ENCODE measurements around the gene PPP6R1.

PPP6R1 gene

GRCh38 chr19:55259540-55260210, 858 bp upstream of the PPP6R1 start:
- DNase-seq (ENCODE audit: low spot score) = no peak

GRCh38 chr19:55258476-55258827, 365 bp downstream of the PPP6R1 start:
- peak; percentile 28 for DNase-seq (ENCODE audit: low spot score)

DNA sequence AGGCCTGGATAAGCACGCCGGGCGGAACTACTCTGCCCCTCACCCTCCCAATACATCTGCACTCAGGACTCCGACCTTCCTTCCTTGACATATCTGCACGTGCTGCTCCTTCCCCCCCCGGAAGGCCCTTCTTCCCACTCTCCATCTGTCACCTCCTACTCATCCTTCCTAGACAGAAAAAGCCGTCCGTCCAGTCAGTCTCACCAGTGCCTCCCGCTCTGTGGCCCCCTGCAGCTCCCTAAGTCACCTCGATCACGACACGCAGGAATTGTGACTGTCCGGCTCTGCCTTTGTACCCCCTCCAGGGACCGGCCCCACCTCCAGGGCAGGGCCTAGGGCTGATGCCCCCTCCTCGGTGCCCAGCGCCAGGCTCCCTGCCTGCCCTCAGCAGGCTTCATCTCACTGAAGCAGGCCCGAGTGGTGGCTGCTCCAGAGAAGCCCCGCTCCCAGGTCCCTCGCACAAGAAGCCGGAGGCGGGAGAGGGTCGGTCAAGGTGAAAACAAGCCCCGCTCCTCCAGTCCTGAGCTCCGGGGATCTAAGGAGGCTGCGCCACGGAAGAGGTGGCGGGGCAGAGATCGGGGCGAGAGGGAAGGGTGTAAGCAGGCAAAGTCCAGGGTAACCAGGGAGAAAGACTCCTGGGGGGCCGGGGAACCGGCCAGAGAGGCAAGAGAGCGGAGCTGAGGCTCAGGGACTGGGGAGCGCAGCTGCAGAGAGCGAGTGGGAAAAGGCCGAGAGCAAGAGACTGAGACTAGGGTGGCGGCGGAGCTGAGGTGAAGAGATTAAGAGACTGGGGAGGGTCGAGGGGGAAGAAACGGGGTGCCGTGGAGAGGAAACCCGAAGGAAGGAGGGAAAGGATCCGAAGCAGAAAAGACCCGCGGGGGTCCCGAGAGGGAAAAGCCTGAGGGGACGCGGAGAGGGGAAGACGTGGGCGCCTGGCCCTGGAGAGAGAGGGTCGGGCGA, 1.1 kb downstream of the PPP6R1 start:
- DNase-seq (ENCODE audit: low spot score) = no peak

GRCh38 chr19:55256562-55257460, 2.0 kb downstream of the PPP6R1 start:
- DNase-seq (ENCODE audit: low spot score) = peak; percentile 14

DNA sequence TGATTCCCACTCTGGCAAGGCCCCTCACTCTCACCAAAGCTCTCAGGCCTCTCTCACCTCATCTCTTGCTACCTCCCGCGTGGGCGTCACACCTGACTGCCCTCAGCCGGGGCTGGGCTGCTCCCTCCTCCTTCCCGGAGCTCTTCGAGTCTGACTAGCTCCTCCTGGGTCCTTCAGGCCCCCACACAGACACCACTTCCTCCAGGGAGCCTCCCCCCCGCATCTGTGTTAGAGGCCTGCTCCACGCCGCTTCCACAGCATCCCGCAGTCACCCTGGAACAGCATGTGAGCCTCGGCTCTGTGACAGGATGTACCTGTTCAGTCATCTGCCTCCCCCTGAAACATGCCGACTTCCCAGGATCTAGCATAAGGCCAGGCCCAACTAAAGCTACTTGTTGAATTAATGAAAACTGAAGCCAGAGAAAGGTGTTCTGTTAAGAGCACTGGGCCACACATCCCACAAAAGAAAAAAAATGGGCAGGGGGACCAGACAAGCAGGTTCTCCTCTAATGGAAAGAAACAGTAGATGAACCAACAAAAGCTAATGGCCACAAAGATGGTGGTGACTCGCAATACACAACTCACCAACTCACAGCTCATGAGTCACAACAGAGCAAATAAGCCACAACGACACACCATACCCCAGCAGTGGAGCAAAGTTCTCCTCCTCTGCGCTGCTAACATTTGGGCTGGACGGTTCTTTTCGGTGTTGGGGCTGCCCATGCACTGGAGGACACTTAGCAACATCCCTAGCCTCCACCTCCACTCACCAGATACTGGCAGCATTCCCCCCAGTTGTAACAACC, 3.0 kb downstream of the PPP6R1 start:
- peak; percentile 62 for DNase-seq (ENCODE audit: low spot score)

- no peak for DNase-seq (ENCODE audit: low spot score)
Measured at GRCh38 chr19:55254625-55254977, 4.2 kb downstream of the PPP6R1 start.

DNA sequence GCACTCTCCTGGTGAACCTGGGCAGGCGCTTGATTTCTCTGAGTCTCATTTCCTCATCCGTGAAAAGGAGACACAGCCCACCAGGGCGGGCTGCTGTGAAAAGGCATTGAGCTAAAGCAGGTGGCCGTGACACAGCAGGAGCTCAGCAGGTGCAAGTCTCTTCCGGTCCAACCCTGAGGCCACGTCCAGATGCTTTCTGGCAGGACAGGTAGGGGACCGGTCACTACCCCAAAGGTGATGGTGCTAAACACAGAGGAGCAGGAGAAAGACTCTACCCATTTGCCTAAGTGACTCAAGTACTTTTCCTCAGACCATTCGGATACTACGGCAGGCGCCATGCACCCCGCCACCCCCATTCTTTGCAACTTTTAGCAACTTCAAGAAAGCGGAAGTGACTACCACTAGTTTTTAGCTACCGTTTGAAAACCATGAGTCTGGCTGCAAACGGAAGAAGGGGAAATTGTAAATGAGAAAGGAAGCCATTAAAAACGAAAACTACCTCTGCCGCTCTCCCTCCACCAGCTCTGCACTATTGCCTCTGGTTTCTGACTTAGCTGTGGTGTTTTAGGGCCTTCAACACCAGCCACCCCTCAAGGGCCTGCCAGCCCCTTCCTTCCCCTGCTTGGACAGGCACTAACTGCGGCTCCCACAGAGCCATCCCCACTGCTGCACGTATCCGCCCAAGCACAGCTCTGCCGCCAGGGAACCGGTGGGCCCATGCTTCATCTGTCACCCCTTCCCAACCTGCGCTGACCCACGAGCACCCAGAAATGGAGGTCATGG, 4.8 kb downstream of the PPP6R1 start:
- peak; percentile 75 for DNase-seq (ENCODE audit: low spot score)

- no peak for DNase-seq (ENCODE audit: low spot score)
Measured at GRCh38 chr19:55252760-55253663, 5.8 kb downstream of the PPP6R1 start.

- DNase-seq (ENCODE audit: low spot score) = peak; percentile 65
Measured at GRCh38 chr19:55251341-55252081, 7.3 kb downstream of the PPP6R1 start.

GRCh38 chr19:55250262-55251036, 8.4 kb downstream of the PPP6R1 start:
- DNase-seq (ENCODE audit: low spot score) = no peak

DNA sequence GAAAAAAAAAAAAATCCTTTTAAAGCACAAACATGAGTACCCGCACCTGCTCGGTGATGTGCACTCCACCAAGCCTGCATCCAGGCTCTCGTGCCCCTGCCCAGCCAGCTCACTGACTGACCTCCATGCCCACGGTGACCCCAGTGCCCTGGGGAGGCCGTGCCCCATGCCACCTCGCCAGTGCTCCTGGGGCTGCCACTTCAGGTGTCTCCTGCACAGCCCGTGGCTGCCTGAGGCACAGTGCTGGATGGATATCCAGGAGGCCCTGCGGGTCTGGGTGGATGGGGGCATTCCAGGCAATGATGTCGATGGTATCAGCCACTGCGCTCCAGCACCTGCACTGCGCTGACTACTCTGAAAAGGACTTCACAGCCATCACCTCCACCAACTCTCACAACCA, 9.0 kb downstream of the PPP6R1 start:
- no peak for DNase-seq (ENCODE audit: low spot score)

- DNase-seq (ENCODE audit: low spot score) = no peak
Measured at GRCh38 chr19:55248704-55249103, 10.1 kb downstream of the PPP6R1 start.

GRCh38 chr19:55248166-55248675, 10.6 kb downstream of the PPP6R1 start:
- DNase-seq (ENCODE audit: low spot score) = no peak

GRCh38 chr19:55247621-55248099, 11.2 kb downstream of the PPP6R1 start:
- no peak for DNase-seq (ENCODE audit: low spot score)

DNA sequence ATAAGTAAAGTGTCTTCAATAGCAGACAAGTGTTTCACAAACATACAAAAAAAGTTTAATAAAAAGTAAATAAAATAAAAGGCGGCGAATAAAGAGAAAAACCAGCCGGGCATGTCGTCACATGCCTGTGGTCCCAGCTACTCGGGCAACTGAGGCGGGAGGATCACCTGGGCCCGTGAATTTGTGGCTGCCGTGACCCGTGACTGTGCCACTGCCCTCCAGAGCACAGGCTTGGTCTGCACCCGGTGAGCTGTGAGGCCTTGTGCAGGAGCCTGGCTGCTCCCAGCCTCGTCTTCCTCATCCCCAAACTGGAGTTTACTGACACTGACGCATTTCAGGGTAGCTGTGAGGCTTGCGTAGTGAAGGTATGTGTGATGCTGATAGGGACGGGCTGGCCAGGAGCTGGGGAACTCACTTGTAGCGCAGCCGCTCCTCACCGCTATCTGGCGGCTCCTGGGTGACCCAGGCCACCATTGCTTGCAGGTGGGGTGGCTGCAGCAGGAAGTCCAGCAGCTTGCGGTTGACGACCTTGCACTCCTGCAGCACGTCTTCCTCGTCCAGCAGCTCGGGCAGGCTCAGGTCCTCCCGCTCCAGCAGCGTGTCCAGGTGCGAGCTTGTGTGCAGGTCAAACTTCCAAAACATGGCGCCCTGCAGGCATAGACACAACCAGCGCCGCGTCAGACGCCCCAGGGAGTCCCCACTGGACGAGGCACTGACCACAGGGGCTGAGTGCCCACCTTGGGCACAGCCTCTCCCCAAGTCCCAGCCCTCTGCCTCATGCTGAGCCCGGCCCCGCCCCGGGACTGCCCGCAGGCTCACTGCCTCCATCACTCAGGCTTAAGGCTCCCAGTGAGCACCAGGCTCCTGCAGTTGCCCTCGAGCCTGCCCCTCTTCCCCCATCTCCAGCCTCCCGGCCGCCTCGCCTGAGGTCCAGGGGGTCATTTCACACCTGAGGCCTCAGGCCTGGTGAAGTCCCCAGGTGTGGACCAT, 12.1 kb downstream of the PPP6R1 start:
- no peak for DNase-seq (ENCODE audit: low spot score)

- DNase-seq (ENCODE audit: low spot score) = no peak
Measured at GRCh38 chr19:55245236-55245904, 13.4 kb downstream of the PPP6R1 start.

Data from CD4-positive, alpha-beta T cell treated with Interleukin-2 at 100 ng/mL for 4 hours (primary cell).